Hepatic stellate cell (primary cell): ENCODE results near the gene ISOC1.

Experiments
- DNase-seq: peaks from one replicate; pipeline ENCODE4 v3.0.0; 2011; ENCODE audit warnings: low spot score

The ISOC1 gene

DNA sequence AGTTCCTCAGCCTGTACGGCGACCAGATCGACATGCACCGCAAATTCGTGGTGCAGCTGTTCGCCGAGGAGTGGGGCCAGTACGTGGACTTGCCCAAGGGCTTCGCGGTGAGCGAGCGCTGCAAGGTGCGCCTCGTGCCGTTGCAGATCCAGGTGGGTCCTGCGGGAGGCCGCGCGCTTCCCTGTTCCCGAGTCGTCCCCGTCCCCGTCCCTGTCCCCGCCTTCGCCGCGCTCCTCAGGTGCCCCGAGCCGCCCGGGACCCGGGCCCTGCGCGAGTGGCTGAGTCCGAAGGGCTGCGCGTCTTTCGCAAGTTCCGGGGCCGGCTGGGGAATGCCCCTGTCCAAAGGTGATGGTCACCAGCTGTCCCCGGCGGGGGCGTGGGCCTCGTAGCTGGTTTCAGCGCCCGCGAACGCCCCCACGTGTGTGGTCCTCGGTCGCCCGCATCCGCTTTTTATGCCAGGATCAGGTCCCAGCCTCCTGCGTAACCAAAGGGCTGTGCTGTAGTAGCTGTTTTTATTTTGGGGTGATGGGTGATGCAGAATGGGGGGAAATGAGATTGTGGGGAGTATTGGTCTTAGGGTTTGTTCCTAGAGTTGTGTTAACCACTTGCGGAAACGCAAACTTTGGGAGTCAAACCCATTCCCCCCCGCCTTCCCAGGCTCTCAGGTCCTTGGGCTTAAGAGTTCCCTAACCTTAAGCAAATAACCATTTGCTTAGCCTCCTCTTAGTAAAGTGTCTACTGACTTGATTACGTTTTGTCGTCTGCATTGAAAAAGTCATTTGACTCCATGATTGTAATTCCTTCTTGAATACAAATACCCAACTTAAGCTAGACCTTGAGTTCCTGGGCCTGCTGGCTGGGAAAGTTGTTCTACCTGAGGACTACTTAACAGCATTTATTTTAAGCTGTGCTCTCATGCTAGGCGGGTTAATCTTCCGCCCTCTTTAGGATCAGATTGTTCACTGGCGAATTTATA is 663 bp downstream of the ISOC1 start:
- DNase-seq, result peak; percentile 33

DNA sequence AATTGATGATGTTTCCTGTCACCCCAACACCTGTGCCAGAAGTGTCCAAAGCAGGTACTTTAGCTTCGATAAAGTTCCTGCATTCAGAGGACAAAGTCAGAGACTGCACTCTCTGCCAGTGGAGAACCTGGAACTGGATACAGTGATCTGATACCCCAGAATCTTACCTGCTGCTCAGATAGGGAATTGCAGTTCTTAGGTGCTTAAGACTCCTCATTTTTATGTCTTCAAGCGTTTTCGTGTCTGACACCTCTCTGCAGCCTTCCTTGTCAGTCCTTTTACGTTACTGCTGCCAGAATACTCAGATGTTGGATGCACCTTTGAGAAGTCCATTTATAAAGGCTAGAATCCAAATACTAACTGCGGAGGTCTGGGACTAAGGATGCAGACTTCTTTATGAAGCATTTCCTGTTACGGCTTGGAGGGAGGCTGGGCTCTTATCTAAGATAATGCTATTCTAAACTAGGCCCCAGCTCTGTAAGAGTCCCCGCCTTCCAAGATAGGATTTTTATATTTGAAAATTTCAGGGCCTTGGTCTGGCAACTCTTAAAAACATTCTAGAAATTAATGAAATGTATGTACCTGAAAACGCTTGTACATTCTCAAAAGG is 1.9 kb downstream of the ISOC1 start:
- DNase-seq, result no peak

GRCh38 chr5:129097498-129098296 is 3.1 kb downstream of the ISOC1 start:
- DNase-seq, result no peak

DNA sequence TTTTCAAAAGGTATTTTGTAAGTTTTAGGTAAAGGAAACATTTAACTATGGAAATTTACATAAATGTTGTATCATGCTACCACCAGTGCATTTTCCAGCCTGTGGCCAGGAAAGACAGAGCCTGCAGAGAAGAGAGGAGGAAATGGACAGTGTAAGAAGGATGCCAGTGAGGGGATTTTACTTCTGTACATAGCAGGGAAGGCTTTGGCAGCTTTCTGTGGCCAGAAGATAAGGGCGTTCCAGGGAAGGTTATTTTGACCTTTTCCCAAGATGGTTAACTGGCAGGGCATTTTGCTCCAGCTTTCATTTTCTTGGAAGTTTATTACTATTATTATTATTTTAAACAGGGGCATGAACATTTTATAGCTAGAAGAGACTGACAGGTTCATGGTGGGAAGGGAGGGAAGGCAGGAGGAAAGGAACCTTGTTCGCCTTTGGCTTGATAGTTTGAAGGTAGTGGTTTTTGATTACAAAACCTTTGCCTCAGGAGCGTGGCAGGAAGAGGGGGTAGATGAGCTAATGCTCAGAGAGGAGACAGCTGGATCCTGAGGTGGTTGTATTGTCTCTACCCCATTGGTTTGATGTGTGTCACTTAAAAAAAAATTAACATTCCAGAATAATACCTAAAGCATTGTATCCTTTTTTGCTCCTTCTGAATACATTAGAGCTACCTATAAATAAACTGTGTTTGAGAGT is 4.1 kb downstream of the ISOC1 start:
- DNase-seq, result no peak

DNA sequence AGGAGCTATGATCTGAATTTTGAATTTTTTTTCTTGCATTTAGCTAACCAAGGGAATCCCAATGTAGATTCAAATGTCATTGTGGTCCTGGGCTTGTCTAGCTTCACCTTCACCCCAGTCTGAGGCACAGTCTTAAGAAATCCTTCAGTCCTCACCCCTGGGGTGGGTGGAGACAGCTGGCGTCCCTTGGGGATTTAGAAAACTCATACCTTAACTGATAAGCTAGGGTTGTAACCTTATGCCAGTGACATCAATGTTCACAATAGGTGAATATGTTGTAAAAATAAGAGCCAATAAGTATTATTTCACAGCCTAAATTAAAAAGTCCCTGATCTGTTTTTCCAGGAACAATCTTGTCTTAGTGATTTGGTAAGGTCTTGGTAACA is 4.6 kb downstream of the ISOC1 start:
- no peak for DNase-seq

- DNase-seq, result no peak
These were observed 7.2 kb downstream of the ISOC1 start for GRCh38 chr5:129101794-129102193.

DNA sequence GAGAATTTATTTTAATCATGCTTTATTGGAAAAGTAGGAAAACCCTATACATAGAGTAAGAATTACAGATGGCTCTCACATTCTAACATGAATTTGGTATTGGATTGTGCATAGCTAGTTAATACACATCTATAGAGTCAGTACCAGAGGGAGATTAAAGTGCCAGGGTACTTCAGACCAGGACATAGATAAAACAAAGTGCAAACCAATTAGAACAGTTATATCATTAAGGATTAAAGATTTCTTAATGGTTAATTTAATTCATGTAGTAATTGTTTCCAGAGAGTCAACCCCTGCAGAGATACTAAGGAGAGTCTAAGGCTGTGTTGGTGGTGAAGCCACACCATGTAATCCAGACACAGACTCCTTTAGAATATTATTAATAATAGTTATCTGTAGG is 8.8 kb downstream of the ISOC1 start:
- DNase-seq, result no peak

- DNase-seq, result no peak
These were observed 10.4 kb downstream of the ISOC1 start for GRCh38 chr5:129104915-129105455.

GRCh38 chr5:129107637-129108036 is 13.1 kb downstream of the ISOC1 start:
- DNase-seq, result no peak

- DNase-seq, result no peak
These were observed 16.2 kb downstream of the ISOC1 start for GRCh38 chr5:129110742-129111141.

DNA sequence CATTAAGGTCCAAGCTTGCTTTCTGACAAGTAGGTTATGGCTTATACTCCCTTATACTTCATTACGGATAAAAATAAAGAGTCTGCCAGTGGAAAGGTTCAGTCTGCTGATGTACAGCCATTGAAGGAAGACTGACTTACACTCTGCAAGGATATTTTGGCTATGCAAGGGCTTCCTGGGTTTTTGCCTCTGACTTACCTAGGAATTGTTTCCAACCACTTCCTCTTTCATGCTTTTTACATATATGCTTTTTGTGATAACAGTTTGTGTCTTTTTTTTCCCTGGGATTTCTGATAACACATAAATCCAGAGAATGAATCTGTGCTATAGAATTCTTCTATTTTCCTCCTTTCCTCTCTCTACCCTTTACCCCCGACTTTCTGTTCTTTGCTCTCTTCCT is 16.8 kb downstream of the ISOC1 start:
- DNase-seq, result no peak

DNA sequence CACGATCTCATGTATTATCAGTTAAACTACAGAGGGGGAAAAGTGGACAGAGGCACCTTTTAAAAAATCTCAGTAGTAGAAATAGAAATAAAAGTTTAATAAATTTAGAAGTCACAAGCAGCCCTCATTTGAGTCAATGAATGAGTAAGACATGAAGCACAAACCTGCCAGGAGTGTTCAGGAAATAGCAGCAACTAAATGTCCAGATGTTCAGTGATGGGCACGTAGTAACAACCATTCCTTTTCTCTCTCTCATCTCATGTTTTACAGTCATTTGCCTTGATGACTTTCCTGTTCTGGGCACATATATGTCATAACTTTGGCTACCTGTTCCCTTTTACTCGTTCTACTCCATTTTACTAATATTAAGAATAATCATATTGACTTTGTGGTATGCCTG is 17.7 kb downstream of the ISOC1 start:
- no peak for DNase-seq

DNA sequence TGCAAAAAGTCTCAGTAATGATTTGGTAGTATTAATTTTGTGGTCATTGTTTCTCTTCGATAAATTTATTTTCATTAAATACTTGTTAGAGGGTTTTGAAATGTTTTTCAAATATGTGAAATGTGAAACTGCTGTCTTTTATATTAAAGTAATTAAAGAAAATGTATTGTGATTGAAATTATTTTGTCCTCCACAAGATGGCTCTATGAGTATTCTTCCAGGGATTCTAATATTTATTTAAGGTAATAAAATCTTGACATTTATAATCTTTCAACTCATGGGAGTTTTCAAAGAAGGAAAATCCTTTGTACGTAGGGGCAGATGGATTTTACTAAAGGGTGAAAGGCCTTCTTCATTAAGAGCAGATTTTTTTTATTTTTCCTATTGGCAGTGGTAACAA is 19.3 kb downstream of the ISOC1 start:
- DNase-seq, result no peak

GRCh38 chr5:129114539-129115193 is 20.1 kb downstream of the ISOC1 start:
- no peak for DNase-seq

DNA sequence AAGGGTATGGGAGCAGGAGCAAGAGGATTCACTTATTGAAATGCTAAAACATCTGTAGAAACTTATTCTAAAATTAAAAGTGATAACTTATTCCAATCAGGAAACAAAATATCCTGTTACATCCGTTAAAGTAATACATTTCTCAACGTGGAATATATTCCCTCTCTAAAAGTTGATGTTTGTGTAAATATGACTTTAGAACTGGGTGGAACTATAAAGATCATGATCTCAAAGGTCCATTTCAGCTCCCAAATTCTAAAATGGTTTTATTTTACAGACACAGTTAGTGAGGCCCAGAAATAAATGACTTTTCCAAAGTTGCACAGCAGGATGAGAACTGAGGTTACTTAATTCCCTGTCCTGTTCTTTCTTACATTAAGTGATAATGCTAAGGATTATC is 21.1 kb downstream of the ISOC1 start:
- no peak for DNase-seq

GRCh38 chr5:129116797-129117196 is 22.2 kb downstream of the ISOC1 start:
- DNase-seq, result no peak

GRCh38 chr5:129118405-129118804 is 23.9 kb downstream of the ISOC1 start:
- DNase-seq, result no peak

GRCh38 chr5:129118826-129119225 is 24.3 kb downstream of the ISOC1 start:
- DNase-seq, result no peak

DNA sequence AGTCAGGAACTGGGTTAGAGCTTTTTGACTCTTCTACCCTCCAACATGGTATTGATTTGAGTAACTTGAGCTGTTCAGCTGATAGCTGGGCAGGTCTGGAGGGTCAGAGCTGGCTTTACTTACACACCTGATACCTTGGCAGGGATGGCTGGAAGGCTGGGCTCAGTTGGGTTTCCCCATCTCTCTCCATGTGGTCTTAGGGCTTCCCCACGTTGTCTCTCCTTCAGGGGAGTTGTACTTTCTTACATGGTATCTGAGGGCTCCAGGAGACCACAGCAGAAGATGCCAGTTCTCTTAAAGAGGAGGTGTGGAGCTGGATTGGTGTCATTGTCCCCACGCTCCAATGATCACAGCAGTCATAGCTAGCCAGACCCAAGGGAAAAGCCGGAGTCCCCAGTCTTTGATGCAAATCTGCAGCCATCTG is 25.6 kb downstream of the ISOC1 start:
- no peak for DNase-seq

GRCh38 chr5:129122560-129122959 is 28.0 kb downstream of the ISOC1 start:
- no peak for DNase-seq

GRCh38 chr5:129124608-129125007 is 30.1 kb downstream of the ISOC1 start:
- DNase-seq, result no peak
